ENCODE data around the gene SMR3B. TPM values are rescaled to one million over a fixed set of nuclear protein-coding genes. Genes with fewer than 3 reads are reported as not detected.
A peak's percentile ranks its signal among the peaks of the same experiment; 100 is the strongest.

Gene SMR3B
- total RNA-seq, 1 experiment from 2014 or later: 2.0 TPM

DNA sequence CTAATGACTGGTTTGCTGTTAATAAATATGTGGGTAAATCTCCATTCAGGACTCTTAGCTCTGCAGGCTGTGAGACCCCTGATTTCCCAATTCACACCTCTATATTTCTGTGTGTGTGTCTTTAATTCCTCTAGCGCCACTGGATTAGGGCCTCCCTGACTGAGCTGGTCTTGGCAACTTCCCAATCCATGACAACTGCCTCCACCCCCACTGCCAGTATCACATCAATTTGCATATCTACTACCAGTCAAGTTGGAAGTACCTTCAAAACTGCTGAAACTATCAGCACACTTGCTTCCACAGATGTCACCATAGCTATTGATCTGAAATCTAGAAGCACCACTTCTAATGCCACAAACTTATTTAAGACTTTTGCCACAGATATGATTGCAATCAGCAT is 42.4 kb downstream of the SMR3B start:
- ChIA-PET POLR2A (ENCODE audit: low non-redundant PET) (no interaction called here), CTCF (no interaction called here)
- Histone ChIP-seq H3K4me3 (ENCODE audit: low read depth, low read length, poor library complexity, severe bottlenecking) (no peak overlapping the region), H3K36me3 (ENCODE audit: insufficient read depth, low read length, poor library complexity, severe bottlenecking) (no peaks in the 10 kb centered on the region), H3K27ac (ENCODE audit: low read depth, low read length, poor library complexity, severe bottlenecking) (no peak overlapping the region), H3K9me3 (ENCODE audit: low read depth, low read length, poor library complexity, severe bottlenecking) (no peaks in the 10 kb centered on the region), H3K4me1 (ENCODE audit: insufficient read depth, low read length, poor library complexity, severe bottlenecking) (no peaks in the 10 kb centered on the region), H3K27me3 (replicated peaks; ENCODE audit: insufficient read depth, low read depth, low read length, poor library complexity) (no peaks in the 10 kb centered on the region)
- intact Hi-C loops (cut with micrococcal nuclease; ENCODE audit: unreplicated experiment): no loop called here
- TF ChIP-seq EZH2 (IDR thresholded peaks at IDR 0.05; ENCODE audit: borderline replicate concordance, low read depth, low read length, poor library complexity, severe bottlenecking): no peak
- TF ChIP-seq, protein P1, sequence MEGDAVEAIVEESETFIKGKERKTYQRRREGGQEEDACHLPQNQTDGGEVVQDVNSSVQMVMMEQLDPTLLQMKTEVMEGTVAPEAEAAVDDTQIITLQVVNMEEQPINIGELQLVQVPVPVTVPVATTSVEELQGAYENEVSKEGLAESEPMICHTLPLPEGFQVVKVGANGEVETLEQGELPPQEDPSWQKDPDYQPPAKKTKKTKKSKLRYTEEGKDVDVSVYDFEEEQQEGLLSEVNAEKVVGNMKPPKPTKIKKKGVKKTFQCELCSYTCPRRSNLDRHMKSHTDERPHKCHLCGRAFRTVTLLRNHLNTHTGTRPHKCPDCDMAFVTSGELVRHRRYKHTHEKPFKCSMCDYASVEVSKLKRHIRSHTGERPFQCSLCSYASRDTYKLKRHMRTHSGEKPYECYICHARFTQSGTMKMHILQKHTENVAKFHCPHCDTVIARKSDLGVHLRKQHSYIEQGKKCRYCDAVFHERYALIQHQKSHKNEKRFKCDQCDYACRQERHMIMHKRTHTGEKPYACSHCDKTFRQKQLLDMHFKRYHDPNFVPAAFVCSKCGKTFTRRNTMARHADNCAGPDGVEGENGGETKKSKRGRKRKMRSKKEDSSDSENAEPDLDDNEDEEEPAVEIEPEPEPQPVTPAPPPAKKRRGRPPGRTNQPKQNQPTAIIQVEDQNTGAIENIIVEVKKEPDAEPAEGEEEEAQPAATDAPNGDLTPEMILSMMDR (conservative IDR thresholded peaks at IDR 0.05; ENCODE audit: low read depth, low read length): no peak
- peak; percentile 53 for DNase-seq (ENCODE audit: low spot score)
- BruUV-seq (replicated peaks): no TSS peak

DNA sequence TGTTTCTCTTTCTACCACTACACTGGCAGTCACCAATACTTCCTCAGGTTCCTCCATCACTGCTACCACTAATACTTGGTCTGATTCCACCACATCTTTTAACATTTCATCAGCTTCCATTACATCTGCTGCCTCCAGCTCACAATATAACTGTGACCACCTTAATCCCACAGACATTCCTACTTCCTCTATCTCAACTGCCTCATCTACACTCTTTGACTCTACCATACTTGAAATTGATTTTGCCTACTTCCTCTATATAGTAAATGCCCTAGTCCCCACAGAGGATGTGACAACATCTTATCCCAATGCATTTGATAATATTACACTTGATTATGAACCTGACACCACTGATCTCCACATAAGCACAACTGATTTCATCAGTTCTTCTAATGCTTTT is 43.9 kb downstream of the SMR3B start:
- Histone ChIP-seq H3K4me1 (ENCODE audit: insufficient read depth, low read length, poor library complexity, severe bottlenecking) (no peaks in the 10 kb centered on the region), H3K36me3 (ENCODE audit: insufficient read depth, low read length, poor library complexity, severe bottlenecking) (no peaks in the 10 kb centered on the region), H3K27me3 (replicated peaks; ENCODE audit: insufficient read depth, low read depth, low read length, poor library complexity) (no peaks in the 10 kb centered on the region), H3K27ac (ENCODE audit: low read depth, low read length, poor library complexity, severe bottlenecking) (no peak overlapping the region), H3K9me3 (ENCODE audit: low read depth, low read length, poor library complexity, severe bottlenecking) (no peaks in the 10 kb centered on the region), H3K4me3 (ENCODE audit: low read depth, low read length, poor library complexity, severe bottlenecking) (no peak overlapping the region)
- intact Hi-C loops (cut with micrococcal nuclease; ENCODE audit: unreplicated experiment): no loop called here
- ChIA-PET POLR2A (ENCODE audit: low non-redundant PET) (no interaction called here), CTCF (no interaction called here)
- TF ChIP-seq, protein P1 (conservative IDR thresholded peaks at IDR 0.05; ENCODE audit: low read depth, low read length): no peak
- TF ChIP-seq EZH2 (IDR thresholded peaks at IDR 0.05; ENCODE audit: borderline replicate concordance, low read depth, low read length, poor library complexity, severe bottlenecking): no peak
- no peak for DNase-seq (ENCODE audit: low spot score)
- BruUV-seq (replicated peaks): no TSS peak

DNA sequence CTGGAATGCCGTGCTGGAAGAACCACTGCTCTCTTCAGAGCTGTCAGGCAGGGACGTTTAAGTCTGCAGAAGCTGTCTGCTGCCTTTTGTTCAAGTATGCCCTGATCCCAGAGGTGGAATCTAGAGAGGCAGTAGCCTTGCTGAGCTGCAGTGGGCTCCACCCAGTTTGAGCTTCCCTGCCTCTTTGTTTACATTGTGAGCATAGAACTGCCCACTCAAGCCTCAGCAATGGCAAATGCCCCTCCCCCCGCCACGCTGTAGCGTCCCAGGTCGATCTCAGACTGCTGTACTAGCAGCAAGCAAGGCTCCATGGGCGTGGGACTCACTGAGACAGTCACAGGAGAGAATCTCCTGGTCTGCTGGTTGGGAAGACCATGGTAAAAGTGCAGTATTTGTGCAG is 54.3 kb downstream of the SMR3B start:
- no peak overlapping the region for H3K4me3 ChIP-seq (ENCODE audit: low read depth, low read length, poor library complexity, severe bottlenecking)
- ChIA-PET CTCF (no interaction called here), POLR2A (ENCODE audit: low non-redundant PET) (no interaction called here)
- DNase-seq (ENCODE audit: low spot score): no peak
- no peaks in the 10 kb centered on the region for H3K36me3 ChIP-seq (ENCODE audit: insufficient read depth, low read length, poor library complexity, severe bottlenecking)
- no peaks in the 10 kb centered on the region for H3K27me3 ChIP-seq (replicated peaks; ENCODE audit: insufficient read depth, low read depth, low read length, poor library complexity)
- TF ChIP-seq, protein P1 (conservative IDR thresholded peaks at IDR 0.05; ENCODE audit: low read depth, low read length): no peak
- TF ChIP-seq EZH2 (IDR thresholded peaks at IDR 0.05; ENCODE audit: borderline replicate concordance, low read depth, low read length, poor library complexity, severe bottlenecking): no peak
- intact Hi-C loops (cut with micrococcal nuclease; ENCODE audit: unreplicated experiment): no loop called here
- no peaks in the 10 kb centered on the region for H3K4me1 ChIP-seq (ENCODE audit: insufficient read depth, low read length, poor library complexity, severe bottlenecking)
- BruUV-seq (replicated peaks): no TSS peak
- no peaks in the 10 kb centered on the region for H3K9me3 ChIP-seq (ENCODE audit: low read depth, low read length, poor library complexity, severe bottlenecking)
- H3K27ac ChIP-seq (ENCODE audit: low read depth, low read length, poor library complexity, severe bottlenecking): no peak overlapping the region

Other genes with a start within 250 kb of the SMR3B start
- gene PRR27, start 228.9 kb upstream of the SMR3B start, total RNA-seq (2021): not detected in 2 replicates
- gene ODAM, start 187.4 kb upstream of the SMR3B start, total RNA-seq (2021): not detected in 2 replicates
- not detected in 2 replicates for gene FDCSP, start 157.0 kb upstream of the SMR3B start, total RNA-seq (2021)
- not detected in 2 replicates for gene CSN3, start 140.5 kb upstream of the SMR3B start, total RNA-seq (2021)
- not detected in 2 replicates for gene CABS1, start 48.1 kb upstream of the SMR3B start, total RNA-seq (2021)
- gene SMR3A, start 22.4 kb upstream of the SMR3B start, total RNA-seq (2021): not detected in 2 replicates
- not detected in 2 replicates for gene OPRPN, start 14.8 kb downstream of the SMR3B start, total RNA-seq (2021)
- not detected in 2 replicates for gene MUC7, start 89.1 kb downstream of the SMR3B start, total RNA-seq (2021)
- gene AMTN, start 135.4 kb downstream of the SMR3B start, total RNA-seq (2021): not detected in 2 replicates
- gene AMBN, start 209.1 kb downstream of the SMR3B start, total RNA-seq (2021): 2.1 and 3.8 TPM in 2 replicates
- gene ENAM, start 245.6 kb downstream of the SMR3B start, total RNA-seq (2021): not detected in 2 replicates